ENCODE data around the gene MPHOSPH8.
"Not testable (repeated sequence)": the region's sequence is repeated elsewhere in the genome, so short reads cannot be mapped to it uniquely, and the experiment has no call there.

Gene MPHOSPH8

GRCh38 chr13:19634256-19634740 is 839 bp downstream of the MPHOSPH8 start:
- DNase-seq = no peak

- not testable (repeated sequence) for DNase-seq
These were observed 2.5 kb downstream of the MPHOSPH8 start for GRCh38 chr13:19635926-19636325.

DNA sequence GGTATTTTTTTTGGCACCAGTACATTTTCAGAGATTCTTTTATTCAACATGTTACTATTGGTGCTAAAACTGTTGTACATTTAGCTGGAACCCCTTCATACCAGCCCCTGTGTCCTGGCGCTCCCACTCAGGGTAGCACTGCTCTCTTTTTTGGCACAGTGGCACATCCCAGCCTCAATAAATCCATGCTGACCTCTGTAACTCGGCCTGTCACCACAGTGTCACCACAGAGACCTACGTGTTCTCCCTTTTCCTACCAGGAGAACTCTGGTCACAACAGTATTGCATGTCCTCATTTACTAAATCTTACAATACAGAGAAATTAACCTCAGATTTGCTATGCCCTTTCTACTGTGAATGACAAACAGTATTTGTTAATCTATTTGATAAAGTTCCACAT is 10.2 kb downstream of the MPHOSPH8 start:
- no peak for DNase-seq

DNA sequence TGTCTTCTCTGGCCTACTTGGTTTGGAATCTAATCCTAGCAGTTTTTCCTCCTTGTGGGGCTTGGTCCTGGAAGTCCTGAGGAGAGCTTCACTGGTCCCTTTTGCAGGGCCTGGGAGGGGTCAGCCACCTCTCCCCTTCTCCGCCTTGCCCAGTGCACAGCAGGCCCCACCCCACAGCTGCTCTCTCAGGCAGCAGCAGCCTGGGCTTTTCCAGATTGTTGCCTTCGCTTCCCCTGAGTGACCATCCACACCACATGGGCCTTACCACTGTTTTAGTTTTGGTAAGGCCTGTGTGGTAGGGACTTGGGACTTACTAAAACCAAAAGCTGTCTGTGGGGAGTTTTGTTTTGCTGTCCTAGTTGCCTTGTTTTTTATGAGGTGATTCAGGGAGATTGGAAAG is 11.5 kb downstream of the MPHOSPH8 start:
- no peak for DNase-seq

DNA sequence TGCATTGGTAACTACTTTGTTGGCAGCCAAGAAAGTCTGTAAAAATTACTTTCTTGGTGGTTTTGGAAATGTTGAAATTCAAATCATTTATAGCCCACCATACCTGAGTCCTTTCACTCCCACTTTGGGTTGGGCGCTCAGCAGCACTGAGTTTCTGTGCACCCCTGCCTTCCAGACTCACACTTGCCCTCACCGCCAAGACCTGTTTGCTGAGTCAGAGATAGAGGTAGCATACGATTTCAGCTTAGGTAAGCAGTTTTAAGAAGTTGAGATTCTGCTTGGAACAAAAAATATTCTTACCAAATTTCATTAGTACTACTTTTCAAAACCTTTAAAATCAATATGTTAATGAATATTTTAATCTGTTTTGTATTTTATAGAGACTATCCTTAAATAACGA is 12.6 kb downstream of the MPHOSPH8 start:
- no peak for DNase-seq

DNA sequence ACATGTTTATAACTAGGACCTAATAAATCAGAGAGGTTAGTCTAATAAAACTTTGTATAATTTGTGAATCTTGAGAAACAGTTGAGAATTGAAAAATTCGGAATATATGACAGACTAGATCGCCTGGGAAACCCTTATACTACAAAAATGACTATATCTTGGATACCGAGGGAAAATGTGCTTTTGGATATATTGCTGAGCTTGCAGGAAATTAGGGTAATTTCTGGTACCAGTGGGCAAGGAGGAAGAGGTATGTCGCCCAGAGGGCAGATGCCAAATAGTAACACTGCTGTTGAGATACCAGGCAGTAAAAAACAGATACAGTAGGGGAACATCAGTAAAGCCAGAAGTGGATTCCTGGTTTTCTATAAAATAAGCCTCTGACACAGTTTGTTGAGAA is 17.3 kb downstream of the MPHOSPH8 start:
- DNase-seq = no peak

- no peak for DNase-seq
These were observed 24.6 kb downstream of the MPHOSPH8 start for GRCh38 chr13:19657872-19658591.

DNA sequence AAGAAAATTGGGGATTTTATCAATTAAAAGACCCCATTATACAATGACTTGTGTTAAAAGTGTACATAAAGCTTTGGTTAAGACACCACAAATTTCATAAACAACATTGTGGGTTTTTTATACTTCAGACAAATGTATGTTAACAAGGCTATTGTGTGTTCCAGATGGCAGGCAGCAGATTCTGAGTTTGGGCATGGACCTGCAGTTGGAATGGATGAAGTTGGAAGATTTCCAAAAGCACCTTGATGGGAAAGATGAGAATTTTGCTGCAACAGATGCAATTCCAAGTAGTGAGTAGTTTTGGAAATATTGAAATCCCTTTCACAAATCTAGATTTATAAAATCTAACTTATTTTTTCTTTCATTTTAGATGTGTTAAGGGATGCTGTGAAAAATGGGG is 25.4 kb downstream of the MPHOSPH8 start:
- DNase-seq = no peak

GRCh38 chr13:19661126-19661525 is 27.7 kb downstream of the MPHOSPH8 start:
- no peak for DNase-seq

GRCh38 chr13:19661561-19661960 is 28.1 kb downstream of the MPHOSPH8 start:
- no peak for DNase-seq

- no peak for DNase-seq
These were observed 30.0 kb downstream of the MPHOSPH8 start for GRCh38 chr13:19663416-19663979.

DNA sequence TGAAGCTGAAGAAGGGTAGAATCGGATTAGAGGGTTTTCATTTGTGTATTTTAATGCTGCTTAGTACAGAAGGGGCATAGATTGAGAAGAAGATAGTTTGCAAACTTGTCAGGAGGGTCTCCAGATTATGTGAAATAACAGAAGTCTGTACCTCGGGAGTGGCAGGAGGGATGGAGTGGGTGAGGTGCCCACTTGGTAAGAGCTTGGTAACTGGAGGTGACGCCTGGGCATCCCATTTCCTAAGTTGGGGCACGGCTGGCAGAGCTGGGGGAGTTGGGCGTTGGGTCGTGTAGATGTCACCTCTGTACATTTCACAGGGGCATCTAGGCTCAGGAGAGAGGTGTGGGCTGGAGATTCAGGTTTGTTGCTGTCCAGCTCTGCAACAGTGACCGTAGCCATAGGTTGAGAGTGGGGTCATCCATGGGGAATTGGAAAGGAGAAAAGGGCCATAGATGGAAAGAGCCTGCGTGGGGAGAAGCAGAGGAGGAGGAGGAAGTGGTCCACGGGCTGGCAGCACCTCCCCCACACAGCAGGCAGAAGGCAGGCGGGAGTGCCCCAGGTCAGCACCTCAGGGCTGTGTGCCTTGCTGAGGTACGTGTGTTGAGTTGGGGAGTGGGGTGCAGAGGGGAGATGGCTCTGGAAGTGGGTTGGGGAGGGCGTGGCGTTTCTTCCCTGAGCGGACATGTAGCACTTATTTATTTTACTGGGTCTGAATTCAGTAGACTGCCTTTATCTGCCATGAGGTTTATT is 31.2 kb downstream of the MPHOSPH8 start:
- no peak for DNase-seq

DNA sequence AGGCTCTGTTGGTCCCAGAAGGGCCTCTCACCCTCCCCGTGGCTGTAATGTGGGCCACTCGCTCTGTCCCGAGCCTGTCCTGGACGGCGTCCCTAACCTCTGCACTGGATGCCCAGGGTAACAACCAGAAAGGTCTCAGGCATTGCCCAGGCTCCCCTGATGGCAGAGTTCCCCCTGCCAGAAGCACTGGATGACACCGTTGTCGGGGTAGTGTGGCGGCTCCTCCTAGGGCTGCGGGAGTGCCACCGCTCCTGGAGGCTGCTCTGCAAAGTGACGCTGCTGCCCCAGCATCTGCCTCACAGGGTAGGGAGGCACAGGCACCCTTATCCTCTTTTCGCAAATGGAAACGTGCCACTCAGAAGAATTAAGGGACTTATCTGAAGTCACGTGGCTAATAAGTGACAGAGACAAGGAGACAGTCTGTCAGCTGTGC is 32.0 kb downstream of the MPHOSPH8 start:
- DNase-seq = no peak

DNA sequence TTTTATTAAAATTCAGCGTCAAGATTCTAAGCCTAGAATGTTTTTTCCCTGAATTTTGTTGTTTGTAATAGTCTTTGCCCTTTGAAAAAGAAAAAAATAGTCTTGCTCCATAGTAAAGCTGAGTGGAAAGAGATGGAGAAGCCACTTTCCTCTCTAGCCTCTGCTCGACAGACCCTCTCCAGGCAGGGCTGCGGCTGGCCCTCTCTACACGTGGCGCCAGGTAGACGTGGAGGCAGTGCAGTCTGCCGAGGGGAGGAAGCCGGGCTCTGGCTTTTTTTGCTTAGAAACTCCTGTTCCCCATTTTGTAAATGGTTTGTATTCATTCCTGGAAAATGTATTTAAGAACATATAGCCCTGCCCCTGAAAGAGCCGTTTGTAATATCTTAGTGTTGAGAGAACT is 35.3 kb downstream of the MPHOSPH8 start:
- DNase-seq = no peak

- DNase-seq = no peak
These were observed 36.7 kb downstream of the MPHOSPH8 start for GRCh38 chr13:19670147-19670546.

- no peak for DNase-seq
These were observed 39.5 kb downstream of the MPHOSPH8 start for GRCh38 chr13:19672990-19673389.

GRCh38 chr13:19673473-19674430 is 40.3 kb downstream of the MPHOSPH8 start:
- no peak for DNase-seq

GRCh38 chr13:19674898-19675297 is 41.4 kb downstream of the MPHOSPH8 start:
- DNase-seq = no peak

- no peak for DNase-seq
These were observed 42.7 kb downstream of the MPHOSPH8 start for GRCh38 chr13:19676168-19676567.

DNA sequence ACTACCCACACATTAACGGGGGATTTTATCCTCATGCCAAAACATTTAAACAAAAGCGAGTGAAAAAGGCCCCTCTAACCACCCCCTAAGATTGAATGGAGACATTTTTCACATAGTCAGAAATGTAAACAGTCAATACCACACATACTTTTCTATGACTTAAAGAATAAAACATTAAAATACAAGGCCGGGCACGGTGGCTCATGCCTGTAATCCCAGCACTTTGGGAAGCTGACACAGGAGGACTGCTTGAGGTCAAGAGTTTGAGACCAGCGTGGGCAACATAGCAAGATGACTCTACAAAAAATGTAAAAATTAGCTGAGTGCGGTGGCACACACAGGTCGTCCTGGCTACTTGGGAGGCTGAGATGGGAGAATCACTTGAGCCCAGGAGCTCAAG is 47.3 kb downstream of the MPHOSPH8 start:
- DNase-seq = no peak

GRCh38 chr13:19681517-19681916 is 48.1 kb downstream of the MPHOSPH8 start:
- DNase-seq = no peak

- DNase-seq = no peak
These were observed 51.6 kb downstream of the MPHOSPH8 start for GRCh38 chr13:19685034-19685433.

- DNase-seq = no peak
These were observed 52.0 kb downstream of the MPHOSPH8 start for GRCh38 chr13:19685437-19685836.

Measured in stimulated activated CD4-positive, alpha-beta T cell treated with anti-CD3 and anti-CD28 coated beads, Interleukin-4, amount 100 ng/mL, for 4 hours (primary cell).